HG03045 (cell line): Measurements from ENCODE around the gene PDE10A.
"Not testable (repeated sequence)": the region's sequence is repeated elsewhere in the genome, so short reads cannot be mapped to it uniquely, and the experiment has no call there.

Source experiments
- ATAC-seq: cut with Tn5 transposase; IDR thresholded peaks from one replicate; pipeline ENCODE4 v1.9.1; 2021; ENCODE audit warnings: mild to moderate bottlenecking, moderate library complexity; ENCODE audit not compliant: unreplicated experiment

The PDE10A gene

GRCh38 chr6:165486183-165487137 lies 176.6 kb downstream of the PDE10A start:
- no peak for ATAC-seq

- ATAC-seq: no peak
Measured at GRCh38 chr6:165484178-165484889, 178.7 kb downstream of the PDE10A start.

- ATAC-seq: no peak
Measured at GRCh38 chr6:165481921-165482320, 181.1 kb downstream of the PDE10A start.

- no peak for ATAC-seq
Measured at GRCh38 chr6:165480916-165481315, 182.1 kb downstream of the PDE10A start.

- ATAC-seq: no peak
Measured at GRCh38 chr6:165478581-165478980, 184.5 kb downstream of the PDE10A start.

GRCh38 chr6:165469483-165469882 lies 193.6 kb downstream of the PDE10A start:
- ATAC-seq: no peak

GRCh38 chr6:165468340-165469235 lies 194.5 kb downstream of the PDE10A start:
- ATAC-seq: no peak

GRCh38 chr6:165463499-165463898 lies 199.5 kb downstream of the PDE10A start:
- ATAC-seq: not testable (repeated sequence)

GRCh38 chr6:165459605-165460301 lies 203.3 kb downstream of the PDE10A start:
- ATAC-seq: not testable (repeated sequence)

GRCh38 chr6:165458134-165458533 lies 204.9 kb downstream of the PDE10A start:
- no peak for ATAC-seq

- ATAC-seq: no peak
Measured at GRCh38 chr6:165456286-165456685, 206.8 kb downstream of the PDE10A start.

- ATAC-seq: no peak
Measured at GRCh38 chr6:165455488-165455887, 207.6 kb downstream of the PDE10A start.

GRCh38 chr6:165453395-165453794 lies 209.6 kb downstream of the PDE10A start:
- no peak for ATAC-seq

GRCh38 chr6:165451838-165452237 lies 211.2 kb downstream of the PDE10A start:
- no peak for ATAC-seq

- no peak for ATAC-seq
Measured at GRCh38 chr6:165448210-165448609, 214.8 kb downstream of the PDE10A start.

- no peak for ATAC-seq
Measured at GRCh38 chr6:165447141-165447540, 215.9 kb downstream of the PDE10A start.

- no peak for ATAC-seq
Measured at GRCh38 chr6:165446331-165446730, 216.7 kb downstream of the PDE10A start.

GRCh38 chr6:165443462-165443861 lies 219.6 kb downstream of the PDE10A start:
- no peak for ATAC-seq

- ATAC-seq: no peak
Measured at GRCh38 chr6:165441181-165441580, 221.9 kb downstream of the PDE10A start.

GRCh38 chr6:165439928-165440554 lies 223.0 kb downstream of the PDE10A start:
- ATAC-seq: no peak
